Endothelial cell of umbilical vein (primary cell): ENCODE data around the gene GNAZ.

ENCODE experiments used
- EZH2 ChIP-seq: IDR thresholded peaks from 2 replicates; pipeline ENCODE4 v1.6.1; 2012; ENCODE audit warnings: borderline replicate concordance, low read depth, mild to moderate bottlenecking, moderate library complexity, low read length, inconsistent platforms; ENCODE audit not compliant: severe bottlenecking
- FOS ChIP-seq: IDR thresholded peaks from 2 replicates; pipeline ENCODE4 v1.6.1; 2011; ENCODE audit warnings: mild to moderate bottlenecking, low read length, moderate library complexity, borderline replicate concordance; ENCODE audit not compliant: insufficient read depth
- GATA2 ChIP-seq: IDR thresholded peaks from 2 replicates; pipeline ENCODE4 v1.7.0; 2011; ENCODE audit warnings: low read depth, mild to moderate bottlenecking, moderate library complexity, mixed read lengths, low read length; ENCODE audit not compliant: insufficient read length, insufficient read depth
- JUN ChIP-seq: IDR thresholded peaks from 2 replicates; pipeline ENCODE4 v1.6.1; 2011; ENCODE audit warnings: borderline replicate concordance, low read depth; ENCODE audit not compliant: insufficient read length, insufficient read depth
- MAX ChIP-seq: IDR thresholded peaks from 2 replicates; pipeline ENCODE4 v1.6.1; 2011; ENCODE audit not compliant: insufficient read depth, insufficient read length
- MYC ChIP-seq: IDR thresholded peaks from one replicate; pipeline ENCODE4 v1.6.1; 2011; ENCODE audit warnings: mild to moderate bottlenecking, low read depth, low read length
- POLR2A ChIP-seq: IDR thresholded peaks from 2 replicates; pipeline ENCODE4 v1.6.1; 2012; ENCODE audit warnings: low read depth, mild to moderate bottlenecking, control low read depth, low read length
- POLR2AphosphoS5 ChIP-seq: IDR thresholded peaks from 2 replicates; pipeline ENCODE4 v1.6.1; 2012; ENCODE audit warnings: low read depth, mild to moderate bottlenecking, control low read depth, low read length, moderate library complexity; ENCODE audit not compliant: insufficient read depth
- TF ChIP-seq, protein P1 (sequence below), 2 donors: IDR thresholded peaks; 1 replicate in 1 of 2; 2 replicates in 1 of 2; pipeline ENCODE4 v1.5.1; 2011; ENCODE audit warnings: low read length in 2 of 2, mild to moderate bottlenecking in 2 of 2, moderate library complexity in 2 of 2, control low read depth in 1 of 2, inconsistent platforms in 1 of 2, low read depth in 1 of 2; ENCODE audit not compliant: insufficient read depth in 1 of 2; ENCODE audit errors: extremely low read depth in 1 of 2

GRCh38 chr22:23104187-23104971 lies 34.1 kb downstream of the GNAZ start:
- TF ChIP-seq POLR2AphosphoS5 (no peak), EZH2 (no peak), POLR2A (no peak), MAX (no peak), JUN (no peak), GATA2 (no peak), MYC (no peak), FOS (no peak)
- TF ChIP-seq, protein P1, sequence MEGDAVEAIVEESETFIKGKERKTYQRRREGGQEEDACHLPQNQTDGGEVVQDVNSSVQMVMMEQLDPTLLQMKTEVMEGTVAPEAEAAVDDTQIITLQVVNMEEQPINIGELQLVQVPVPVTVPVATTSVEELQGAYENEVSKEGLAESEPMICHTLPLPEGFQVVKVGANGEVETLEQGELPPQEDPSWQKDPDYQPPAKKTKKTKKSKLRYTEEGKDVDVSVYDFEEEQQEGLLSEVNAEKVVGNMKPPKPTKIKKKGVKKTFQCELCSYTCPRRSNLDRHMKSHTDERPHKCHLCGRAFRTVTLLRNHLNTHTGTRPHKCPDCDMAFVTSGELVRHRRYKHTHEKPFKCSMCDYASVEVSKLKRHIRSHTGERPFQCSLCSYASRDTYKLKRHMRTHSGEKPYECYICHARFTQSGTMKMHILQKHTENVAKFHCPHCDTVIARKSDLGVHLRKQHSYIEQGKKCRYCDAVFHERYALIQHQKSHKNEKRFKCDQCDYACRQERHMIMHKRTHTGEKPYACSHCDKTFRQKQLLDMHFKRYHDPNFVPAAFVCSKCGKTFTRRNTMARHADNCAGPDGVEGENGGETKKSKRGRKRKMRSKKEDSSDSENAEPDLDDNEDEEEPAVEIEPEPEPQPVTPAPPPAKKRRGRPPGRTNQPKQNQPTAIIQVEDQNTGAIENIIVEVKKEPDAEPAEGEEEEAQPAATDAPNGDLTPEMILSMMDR (IDR thresholded peaks at IDR 0.05; ENCODE audit: extremely low read depth in 1 of 2, insufficient read depth in 1 of 2, low read depth in 1 of 2, low read length in 2 of 2), result no peak
